Measurements from ENCODE around the gene TBC1D21. TPM values are rescaled to one million over a fixed set of nuclear protein-coding genes. Genes with fewer than 3 reads are reported as not detected.
A peak's percentile ranks its signal among the peaks of the same experiment; 100 is the strongest.

TBC1D21 gene
- polyA plus RNA-seq, 1 experiment, result not detected

DNA sequence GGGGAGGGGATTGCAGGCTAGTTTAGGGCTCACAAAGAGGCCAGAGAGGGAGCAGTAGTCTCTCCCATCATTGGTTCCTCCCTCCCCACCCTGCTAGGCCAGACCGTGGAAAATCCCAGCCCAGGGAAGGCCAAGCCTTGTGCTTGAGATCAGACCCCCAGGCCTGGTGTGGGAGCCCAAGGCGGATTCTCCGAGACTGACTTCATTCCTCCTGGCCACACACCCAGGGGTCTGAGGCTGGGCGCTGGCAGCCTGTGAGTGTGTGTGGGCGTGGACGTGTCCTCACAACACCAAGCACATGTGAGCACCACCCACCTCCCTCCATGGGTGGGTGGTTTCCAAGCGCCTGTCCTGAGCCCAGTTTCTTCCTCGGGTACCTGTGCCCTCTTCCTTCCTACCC is 57.0 kb downstream of the TBC1D21 start:
- TF ChIP-seq, protein P1, sequence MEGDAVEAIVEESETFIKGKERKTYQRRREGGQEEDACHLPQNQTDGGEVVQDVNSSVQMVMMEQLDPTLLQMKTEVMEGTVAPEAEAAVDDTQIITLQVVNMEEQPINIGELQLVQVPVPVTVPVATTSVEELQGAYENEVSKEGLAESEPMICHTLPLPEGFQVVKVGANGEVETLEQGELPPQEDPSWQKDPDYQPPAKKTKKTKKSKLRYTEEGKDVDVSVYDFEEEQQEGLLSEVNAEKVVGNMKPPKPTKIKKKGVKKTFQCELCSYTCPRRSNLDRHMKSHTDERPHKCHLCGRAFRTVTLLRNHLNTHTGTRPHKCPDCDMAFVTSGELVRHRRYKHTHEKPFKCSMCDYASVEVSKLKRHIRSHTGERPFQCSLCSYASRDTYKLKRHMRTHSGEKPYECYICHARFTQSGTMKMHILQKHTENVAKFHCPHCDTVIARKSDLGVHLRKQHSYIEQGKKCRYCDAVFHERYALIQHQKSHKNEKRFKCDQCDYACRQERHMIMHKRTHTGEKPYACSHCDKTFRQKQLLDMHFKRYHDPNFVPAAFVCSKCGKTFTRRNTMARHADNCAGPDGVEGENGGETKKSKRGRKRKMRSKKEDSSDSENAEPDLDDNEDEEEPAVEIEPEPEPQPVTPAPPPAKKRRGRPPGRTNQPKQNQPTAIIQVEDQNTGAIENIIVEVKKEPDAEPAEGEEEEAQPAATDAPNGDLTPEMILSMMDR (IDR thresholded peaks at IDR 0.05; ENCODE audit: low read depth, low read length), result no peak
- Histone ChIP-seq H3K4me3 (ENCODE audit: low read depth, low read length) (peak overlapping the region; percentile 90), H3K27me3 (ENCODE audit: control insufficient read depth, insufficient read depth, low read length) (no peaks in the 10 kb centered on the region), H3K9me3 (ENCODE audit: control insufficient read depth, insufficient read depth, low read length) (no peaks in the 10 kb centered on the region; the same call in 1 of the 2 replicates), H3K27ac (ENCODE audit: low read depth, low read length) (peak overlapping the region; percentile 84)
- ChIA-PET POLR2A (no interaction called here), CTCF (interaction anchor here (1.5 kb wide), 1 partner anchor 56 kb away, joined by 4 read pairs; no protein-coding TSS in a partner anchor)
- peak; percentile 66 for DNase-seq (ENCODE audit: low read depth, low spot score)

DNA sequence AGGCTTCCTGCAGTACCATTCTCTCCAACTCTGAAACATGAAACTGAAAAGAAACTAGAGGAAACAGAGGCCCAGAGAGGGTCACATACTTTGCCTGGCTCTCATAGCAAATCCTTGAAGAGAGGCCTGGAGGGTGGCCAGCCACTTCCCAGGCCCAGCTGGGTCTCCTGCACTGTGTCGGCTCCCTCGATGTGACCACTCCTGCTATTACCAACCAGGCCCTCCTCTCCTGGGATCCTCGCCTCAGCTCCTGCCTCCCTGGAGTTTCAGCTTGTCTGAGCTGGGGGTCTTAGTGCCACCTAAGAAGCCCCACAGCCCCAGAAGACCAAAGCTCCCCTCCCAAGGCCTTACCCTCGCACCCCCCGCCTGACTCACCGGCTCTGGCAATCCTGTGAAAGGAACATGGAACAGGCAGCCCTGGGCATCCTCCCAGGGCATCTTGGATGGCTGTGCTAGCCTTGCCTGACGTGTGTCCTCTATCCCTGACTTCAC is 57.5 kb downstream of the TBC1D21 start:
- Histone ChIP-seq H3K9me3 (ENCODE audit: control insufficient read depth, insufficient read depth, low read length) (no peaks in the 10 kb centered on the region; the same call in 1 of the 2 replicates), H3K27ac (ENCODE audit: low read depth, low read length) (peak overlapping the region; percentile 84), H3K27me3 (ENCODE audit: control insufficient read depth, insufficient read depth, low read length) (no peaks in the 10 kb centered on the region), H3K4me3 (ENCODE audit: low read depth, low read length) (peak overlapping the region; percentile 90; the same call in 1 of the 2 replicates)
- no peak for DNase-seq (ENCODE audit: low read depth, low spot score)
- CTCF ChIA-PET, result interaction anchor here (1.5 kb wide), 1 partner anchor 57 kb away, joined by 4 read pairs; no protein-coding TSS in a partner anchor
- TF ChIP-seq, protein P1 (IDR thresholded peaks at IDR 0.05; ENCODE audit: low read depth, low read length), result no peak
- POLR2A ChIA-PET, result no interaction called here

DNA sequence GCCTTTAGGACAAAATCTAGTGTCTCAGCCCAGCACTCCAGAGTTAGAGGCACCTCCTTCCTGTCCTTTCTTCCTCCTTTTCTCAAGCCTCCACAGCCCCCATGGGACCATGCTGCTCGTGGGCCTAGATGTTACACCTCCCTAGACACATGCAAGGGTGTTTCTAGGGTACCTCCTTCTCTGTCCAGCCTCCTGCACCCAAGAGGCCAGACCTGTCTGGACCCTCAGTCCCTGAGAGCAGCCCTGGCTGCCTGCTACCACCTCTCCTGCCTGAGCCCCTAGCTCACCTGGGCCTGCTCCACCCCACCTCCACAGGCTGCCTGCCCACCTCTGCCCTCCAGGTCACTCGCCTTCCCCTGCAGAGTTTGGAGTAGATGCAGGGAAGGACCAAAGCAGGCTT is 58.1 kb downstream of the TBC1D21 start:
- Histone ChIP-seq H3K9me3 (ENCODE audit: control insufficient read depth, insufficient read depth, low read length) (no peaks in the 10 kb centered on the region; the same call in 1 of the 2 replicates), H3K27me3 (ENCODE audit: control insufficient read depth, insufficient read depth, low read length) (no peaks in the 10 kb centered on the region), H3K4me3 (ENCODE audit: low read depth, low read length) (no peak overlapping the region), H3K27ac (ENCODE audit: low read depth, low read length) (peak overlapping the region; percentile 84)
- POLR2A ChIA-PET, result no interaction called here
- TF ChIP-seq, protein P1 (IDR thresholded peaks at IDR 0.05; ENCODE audit: low read depth, low read length), result no peak
- CTCF ChIA-PET, result interaction anchor here (0.8 to 1.5 kb wide), 2 partner anchors 57 to 1451 kb away, joined by 3 to 4 read pairs; no protein-coding TSS in a partner anchor
- DNase-seq (ENCODE audit: low read depth, low spot score), result no peak

DNA sequence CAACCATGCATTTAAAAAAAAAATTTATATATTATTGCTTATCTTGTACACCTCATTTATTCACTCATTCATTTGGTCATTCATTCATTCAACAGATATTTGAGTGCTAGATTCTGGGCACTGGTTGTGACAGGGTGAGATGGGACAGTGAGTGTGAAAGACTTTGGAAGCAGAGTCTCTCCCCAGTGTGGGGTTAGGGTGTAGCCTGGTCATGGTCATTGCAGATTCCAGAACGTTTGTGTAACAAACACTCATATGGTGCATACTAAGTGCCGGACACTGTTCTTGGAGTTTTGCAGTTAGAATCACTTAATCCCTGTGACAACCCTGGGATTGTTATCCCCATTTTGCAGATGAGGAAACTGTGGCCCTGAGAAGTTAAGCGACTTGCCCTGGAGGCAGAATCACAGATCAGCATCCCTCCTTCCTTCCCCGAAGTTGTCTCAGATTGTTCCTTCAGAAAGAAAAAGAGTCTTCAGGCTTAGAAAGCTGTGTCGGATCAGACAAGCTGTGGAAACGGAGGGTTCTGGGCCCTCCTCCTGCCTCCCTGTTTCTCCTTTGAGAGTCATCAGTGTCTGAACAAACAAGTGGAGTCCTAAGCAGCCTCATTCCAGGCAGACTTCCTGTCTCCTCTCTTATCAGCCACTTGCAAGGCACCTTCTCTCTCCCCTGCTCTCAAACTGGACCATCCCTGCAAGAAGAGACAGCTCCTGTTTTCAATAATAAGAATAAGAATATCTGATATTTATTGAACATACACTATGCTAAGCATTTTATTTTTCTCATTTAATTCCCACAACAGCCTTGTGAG is 59.2 kb downstream of the TBC1D21 start:
- ChIA-PET CTCF (interaction anchor here (0.8 to 1.8 kb wide), 4 partner anchors 25 to 1452 kb away, joined by 3 to 8 read pairs (median 3); no protein-coding TSS in a partner anchor), POLR2A (no interaction called here)
- Histone ChIP-seq H3K9me3 (ENCODE audit: control insufficient read depth, insufficient read depth, low read length) (no peaks in the 10 kb centered on the region), H3K27ac (ENCODE audit: low read depth, low read length) (no peak overlapping the region), H3K4me3 (ENCODE audit: low read depth, low read length) (no peak overlapping the region), H3K27me3 (ENCODE audit: control insufficient read depth, insufficient read depth, low read length) (no peaks in the 10 kb centered on the region)
- TF ChIP-seq, protein P1 (IDR thresholded peaks at IDR 0.05; ENCODE audit: low read depth, low read length), result no peak
- DNase-seq (ENCODE audit: low read depth, low spot score), result no peak

DNA sequence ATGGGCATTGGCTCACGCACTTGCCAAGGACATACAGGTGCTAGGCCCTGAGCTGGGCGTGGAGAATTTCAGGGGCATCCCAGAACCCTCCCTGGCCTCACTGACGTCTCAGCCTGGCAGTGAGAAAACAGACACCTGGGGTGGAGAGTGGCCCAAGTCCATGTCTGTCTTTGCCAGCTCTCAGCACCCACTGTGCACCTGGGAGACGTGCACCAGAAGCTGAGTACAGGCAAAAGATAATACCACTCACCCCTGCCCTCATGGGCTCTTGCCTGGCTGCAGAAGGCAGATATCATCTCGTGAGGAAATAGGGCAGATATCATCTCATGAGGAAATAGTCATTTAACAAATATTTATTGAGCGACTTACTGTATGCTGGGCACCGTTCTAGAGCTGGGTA is 60.9 kb downstream of the TBC1D21 start:
- Histone ChIP-seq H3K9me3 (ENCODE audit: control insufficient read depth, insufficient read depth, low read length) (no peaks in the 10 kb centered on the region), H3K4me3 (ENCODE audit: low read depth, low read length) (no peak overlapping the region), H3K27me3 (ENCODE audit: control insufficient read depth, insufficient read depth, low read length) (no peaks in the 10 kb centered on the region), H3K27ac (ENCODE audit: low read depth, low read length) (no peak overlapping the region)
- ChIA-PET POLR2A (no interaction called here), CTCF (interaction anchor here (0.8 to 1.8 kb wide), 4 partner anchors 17 to 102 kb away, joined by 3 to 8 read pairs (median 4); no protein-coding TSS in a partner anchor)
- TF ChIP-seq, protein P1 (IDR thresholded peaks at IDR 0.05; ENCODE audit: low read depth, low read length), result no peak
- no peak for DNase-seq (ENCODE audit: low read depth, low spot score)

All from AG04450 (cell line).